Mesodermal cell (in vitro differentiated cells): Measurements from ENCODE around the gene PDZD2.

Experiments used
- H3K27ac ChIP-seq: 2 replicates; pipeline ENCODE4 v1.7.0; 2013; ENCODE audit warnings: mild to moderate bottlenecking, low read depth, low read length, moderate library complexity; ENCODE audit not compliant: severe bottlenecking
- H3K36me3 ChIP-seq: 2 replicates; pipeline ENCODE4 v1.7.1; 2013; ENCODE audit warnings: mild to moderate bottlenecking, low read length, moderate library complexity; ENCODE audit not compliant: control insufficient read depth, insufficient read depth
- H3K4me1 ChIP-seq: one replicate; pipeline ENCODE4 v1.7.1; 2013; ENCODE audit warnings: mild to moderate bottlenecking, low read length; ENCODE audit not compliant: insufficient read depth, control insufficient read depth, poor library complexity, severe bottlenecking
- H3K4me3 ChIP-seq: 2 replicates; pipeline ENCODE4 v1.7.0; 2013; ENCODE audit warnings: low read length, control low read depth, mild to moderate bottlenecking; ENCODE audit not compliant: insufficient read depth, poor library complexity, severe bottlenecking; ENCODE audit errors: extremely low read depth
- H3K9me3 ChIP-seq: 2 replicates; pipeline ENCODE4 v1.7.1; 2013; ENCODE audit warnings: mild to moderate bottlenecking, low read length, moderate library complexity; ENCODE audit not compliant: control insufficient read depth
- WGBS, 2 experiments: methylation state at CpG; one replicate each; pipeline ENCODE4 v1.1.5; 2013; ENCODE audit warnings: missing lambda C conversion rate in 2 of 2; ENCODE audit not compliant: insufficient coverage in 2 of 2; 5-methylcytosine and 5-hydroxymethylcytosine counted together

Gene PDZD2

GRCh38 chr5:31944684-31945445, 305.9 kb downstream of the PDZD2 start:
- H3K4me1 ChIP-seq: peaks cover 4% of the 10 kb centered on the region
- H3K36me3 ChIP-seq: no peaks in the 10 kb centered on the region
- no peak overlapping the region for H3K27ac ChIP-seq
- no peak overlapping the region for H3K4me3 ChIP-seq
- H3K9me3 ChIP-seq: no peaks in the 10 kb centered on the region
- WGBS, 2 experiments: 83 to 92% methylated on average over 12 of the region's 13 CpGs

- 89% methylated on average over 3 of the region's 5 CpGs; no CpG with 5 or more reads in 1 of the 2 experiments for WGBS, 2 experiments
- Histone ChIP-seq H3K27ac (no peak overlapping the region), H3K4me3 (no peak overlapping the region), H3K9me3 (no peaks in the 10 kb centered on the region), H3K4me1 (peaks cover 4% of the 10 kb centered on the region), H3K36me3 (no peaks in the 10 kb centered on the region)
Observed at GRCh38 chr5:31948006-31948405, 309.1 kb downstream of the PDZD2 start.

GRCh38 chr5:31952067-31952466, 313.1 kb downstream of the PDZD2 start:
- no peak overlapping the region for H3K4me3 ChIP-seq
- H3K9me3 ChIP-seq: no peaks in the 10 kb centered on the region
- H3K36me3 ChIP-seq: no peaks in the 10 kb centered on the region
- H3K27ac ChIP-seq: no peak overlapping the region
- H3K4me1 ChIP-seq: peaks cover 4% of the 10 kb centered on the region

- WGBS, 2 experiments: 71 to 88% methylated on average over 1 of the region's 3 CpGs
- Histone ChIP-seq H3K4me3 (no peak overlapping the region), H3K9me3 (no peaks in the 10 kb centered on the region), H3K36me3 (no peaks in the 10 kb centered on the region), H3K27ac (no peak overlapping the region), H3K4me1 (no peaks in the 10 kb centered on the region)
Observed at GRCh38 chr5:31954091-31954490, 315.2 kb downstream of the PDZD2 start.

- WGBS, 2 experiments: 95 to 96% methylated on average over 8 to 9 of the region's 9 CpGs
- no peaks in the 10 kb centered on the region for H3K4me1 ChIP-seq
- no peaks in the 10 kb centered on the region for H3K36me3 ChIP-seq
- no peaks in the 10 kb centered on the region for H3K9me3 ChIP-seq
- H3K27ac ChIP-seq: no peak overlapping the region
- no peak overlapping the region for H3K4me3 ChIP-seq
Observed at GRCh38 chr5:31957151-31957550, 318.2 kb downstream of the PDZD2 start.

- H3K27ac ChIP-seq: no peak overlapping the region
- WGBS, 2 experiments: 69 to 71% methylated on average over 5 of the region's 6 CpGs
Observed at GRCh38 chr5:31962351-31962751, 323.4 kb downstream of the PDZD2 start.

GRCh38 chr5:31962871-31963307, 324.0 kb downstream of the PDZD2 start:
- WGBS, 2 experiments: 97 to 100% methylated on average over 1 to 3 of the region's 3 CpGs
- no peaks in the 10 kb centered on the region for H3K36me3 ChIP-seq
- no peaks in the 10 kb centered on the region for H3K9me3 ChIP-seq
- H3K27ac ChIP-seq: no peak overlapping the region
- peaks cover 6% of the 10 kb centered on the region for H3K4me1 ChIP-seq
- H3K4me3 ChIP-seq: no peak overlapping the region

More at GRCh38 chr5:31962351-31962751, 323.4 kb downstream of the PDZD2 start:
- no peaks in the 10 kb centered on the region for H3K9me3 ChIP-seq
- H3K4me3 ChIP-seq: no peak overlapping the region
- H3K36me3 ChIP-seq: no peaks in the 10 kb centered on the region
- H3K4me1 ChIP-seq: peaks cover 6% of the 10 kb centered on the region

- Histone ChIP-seq H3K9me3 (no peaks in the 10 kb centered on the region), H3K27ac (no peak overlapping the region), H3K4me3 (no peak overlapping the region), H3K36me3 (no peaks in the 10 kb centered on the region), H3K4me1 (peaks cover 6% of the 10 kb centered on the region)
- WGBS, 2 experiments: 89% methylated on average over 9 to 13 of the region's 13 CpGs
Observed at GRCh38 chr5:31963358-31964006, 324.6 kb downstream of the PDZD2 start.

- H3K4me1 ChIP-seq: peaks cover 6% of the 10 kb centered on the region
- no peaks in the 10 kb centered on the region for H3K9me3 ChIP-seq
- H3K4me3 ChIP-seq: no peak overlapping the region
- H3K27ac ChIP-seq: no peak overlapping the region
- no peaks in the 10 kb centered on the region for H3K36me3 ChIP-seq
- 80 to 88% methylated on average over 1 to 2 of the region's 2 CpGs for WGBS, 2 experiments
Observed at GRCh38 chr5:31964007-31964360, 325.1 kb downstream of the PDZD2 start.

GRCh38 chr5:31965227-31965626, 326.3 kb downstream of the PDZD2 start:
- H3K4me3 ChIP-seq: no peak overlapping the region
- peaks cover 6% of the 10 kb centered on the region for H3K4me1 ChIP-seq
- WGBS, 2 experiments: 68 to 72% methylated on average over 6 of the region's 6 CpGs
- H3K9me3 ChIP-seq: no peaks in the 10 kb centered on the region
- H3K36me3 ChIP-seq: no peaks in the 10 kb centered on the region
- no peak overlapping the region for H3K27ac ChIP-seq

- peaks cover 6% of the 10 kb centered on the region for H3K4me1 ChIP-seq
- H3K27ac ChIP-seq: no peak overlapping the region
- no peak overlapping the region for H3K4me3 ChIP-seq
- H3K36me3 ChIP-seq: no peaks in the 10 kb centered on the region
- no peaks in the 10 kb centered on the region for H3K9me3 ChIP-seq
- WGBS, 2 experiments: 97 to 98% methylated on average over 5 of the region's 5 CpGs
Observed at GRCh38 chr5:31966936-31967335, 328.0 kb downstream of the PDZD2 start.
